ENCODE results near the gene PARP2. TPM values are rescaled to one million over a fixed set of nuclear protein-coding genes. Genes with fewer than 3 reads are reported as not detected.
"Not testable (repeated sequence)": the region's sequence is repeated elsewhere in the genome, so short reads cannot be mapped to it uniquely, and the experiment has no call there.

Gene PARP2
- polyA plus RNA-seq, 1 donor, result 30.9 TPM

- no CpG with 5 or more reads among the region's 3 CpGs for WGBS (ENCODE audit: insufficient coverage, low lambda C conversion rate)
- Histone ChIP-seq H3K27ac (ENCODE audit: low read length) (peak overlapping the region; percentile 99), H3K27me3 (ENCODE audit: control insufficient read depth, insufficient read depth, low read length) (no peaks in the 10 kb centered on the region), H3K4me1 (ENCODE audit: control insufficient read depth, insufficient read depth, low read length) (no peaks in the 10 kb centered on the region), H3K4me3 (ENCODE audit: low read length) (peak overlapping the region; percentile 83), H3K36me3 (ENCODE audit: control insufficient read depth, insufficient read depth, low read length) (peaks cover 25% of the 10 kb centered on the region), H3K9me3 (ENCODE audit: control insufficient read depth, low read depth, low read length) (peaks cover 4% of the 10 kb centered on the region)
- no peak for DNase-seq
Observed at GRCh38 chr14:20343862-20344220, 406 bp downstream of the PARP2 start.

- H3K4me1 ChIP-seq (ENCODE audit: control insufficient read depth, insufficient read depth, low read length), result no peaks in the 10 kb centered on the region
- no peak for DNase-seq
- no CpG with 5 or more reads among the region's 1 CpG for WGBS (ENCODE audit: insufficient coverage, low lambda C conversion rate)
- H3K36me3 ChIP-seq (ENCODE audit: control insufficient read depth, insufficient read depth, low read length), result peaks cover 39% of the 10 kb centered on the region
- no peak overlapping the region for H3K27ac ChIP-seq (ENCODE audit: low read length)
- no peak overlapping the region for H3K4me3 ChIP-seq (ENCODE audit: low read length)
- H3K27me3 ChIP-seq (ENCODE audit: control insufficient read depth, insufficient read depth, low read length), result no peaks in the 10 kb centered on the region
- H3K9me3 ChIP-seq (ENCODE audit: control insufficient read depth, low read depth, low read length), result peaks cover 4% of the 10 kb centered on the region
Observed at GRCh38 chr14:20345366-20345765, 1.9 kb downstream of the PARP2 start.

GRCh38 chr14:20346713-20347112 is 3.3 kb downstream of the PARP2 start:
- Histone ChIP-seq H3K4me1 (ENCODE audit: control insufficient read depth, insufficient read depth, low read length) (no peaks in the 10 kb centered on the region), H3K27me3 (ENCODE audit: control insufficient read depth, insufficient read depth, low read length) (no peaks in the 10 kb centered on the region), H3K4me3 (ENCODE audit: low read length) (no peak overlapping the region), H3K36me3 (ENCODE audit: control insufficient read depth, insufficient read depth, low read length) (peaks cover 49% of the 10 kb centered on the region), H3K27ac (ENCODE audit: low read length) (no peak overlapping the region), H3K9me3 (ENCODE audit: control insufficient read depth, low read depth, low read length) (peaks cover 4% of the 10 kb centered on the region)
- WGBS (ENCODE audit: insufficient coverage, low lambda C conversion rate), result no CpG with 5 or more reads among the region's 1 CpG
- no peak for DNase-seq

GRCh38 chr14:20347747-20348146 is 4.3 kb downstream of the PARP2 start:
- H3K4me3 ChIP-seq (ENCODE audit: low read length), result no peak overlapping the region
- DNase-seq, result no peak
- H3K4me1 ChIP-seq (ENCODE audit: control insufficient read depth, insufficient read depth, low read length), result no peaks in the 10 kb centered on the region
- H3K27ac ChIP-seq (ENCODE audit: low read length), result no peak overlapping the region
- WGBS (ENCODE audit: insufficient coverage, low lambda C conversion rate), result no CpG with 5 or more reads among the region's 3 CpGs
- peaks cover 59% of the 10 kb centered on the region for H3K36me3 ChIP-seq (ENCODE audit: control insufficient read depth, insufficient read depth, low read length)
- H3K9me3 ChIP-seq (ENCODE audit: control insufficient read depth, low read depth, low read length), result peaks cover 4% of the 10 kb centered on the region
- H3K27me3 ChIP-seq (ENCODE audit: control insufficient read depth, insufficient read depth, low read length), result no peaks in the 10 kb centered on the region

GRCh38 chr14:20350282-20350681 is 6.8 kb downstream of the PARP2 start:
- Histone ChIP-seq H3K36me3 (ENCODE audit: control insufficient read depth, insufficient read depth, low read length) (peaks cover 73% of the 10 kb centered on the region), H3K4me3 (ENCODE audit: low read length) (no peak overlapping the region), H3K27me3 (ENCODE audit: control insufficient read depth, insufficient read depth, low read length) (no peaks in the 10 kb centered on the region), H3K4me1 (ENCODE audit: control insufficient read depth, insufficient read depth, low read length) (no peaks in the 10 kb centered on the region), H3K9me3 (ENCODE audit: control insufficient read depth, low read depth, low read length) (no peaks in the 10 kb centered on the region), H3K27ac (ENCODE audit: low read length) (no peak overlapping the region)
- DNase-seq, result no peak
- 100% methylated on average over 1 of the region's 2 CpGs for whole genome bisulfite sequencing (ENCODE audit: insufficient coverage, low lambda C conversion rate)

- no peaks in the 10 kb centered on the region for H3K27me3 ChIP-seq (ENCODE audit: control insufficient read depth, insufficient read depth, low read length)
Observed at GRCh38 chr14:20350860-20351259, 7.4 kb downstream of the PARP2 start.

GRCh38 chr14:20356422-20356821 is 13.0 kb downstream of the PARP2 start:
- DNase-seq, result no peak
- Histone ChIP-seq H3K4me3 (ENCODE audit: low read length) (no peak overlapping the region), H3K9me3 (ENCODE audit: control insufficient read depth, low read depth, low read length) (no peaks in the 10 kb centered on the region), H3K36me3 (ENCODE audit: control insufficient read depth, insufficient read depth, low read length) (peaks cover 64% of the 10 kb centered on the region), H3K27ac (ENCODE audit: low read length) (no peak overlapping the region), H3K4me1 (ENCODE audit: control insufficient read depth, insufficient read depth, low read length) (no peaks in the 10 kb centered on the region), H3K27me3 (ENCODE audit: control insufficient read depth, insufficient read depth, low read length) (no peaks in the 10 kb centered on the region)
- WGBS (ENCODE audit: insufficient coverage, low lambda C conversion rate), result no CpG with 5 or more reads among the region's 3 CpGs

More at GRCh38 chr14:20350860-20351259, 7.4 kb downstream of the PARP2 start:
- DNase-seq, result no peak
- no peak overlapping the region for H3K4me3 ChIP-seq (ENCODE audit: low read length)
- no peaks in the 10 kb centered on the region for H3K4me1 ChIP-seq (ENCODE audit: control insufficient read depth, insufficient read depth, low read length)
- H3K27ac ChIP-seq (ENCODE audit: low read length), result no peak overlapping the region
- no peaks in the 10 kb centered on the region for H3K9me3 ChIP-seq (ENCODE audit: control insufficient read depth, low read depth, low read length)
- H3K36me3 ChIP-seq (ENCODE audit: control insufficient read depth, insufficient read depth, low read length), result peaks cover 71% of the 10 kb centered on the region

GRCh38 chr14:20358474-20358873 is 15.0 kb downstream of the PARP2 start:
- not testable (repeated sequence) for H3K4me1 ChIP-seq (ENCODE audit: control insufficient read depth, insufficient read depth, low read length); H3K27me3 ChIP-seq (ENCODE audit: control insufficient read depth, insufficient read depth, low read length); H3K9me3 ChIP-seq (ENCODE audit: control insufficient read depth, low read depth, low read length); DNase-seq; H3K27ac ChIP-seq (ENCODE audit: low read length); H3K4me3 ChIP-seq (ENCODE audit: low read length)
- WGBS (ENCODE audit: insufficient coverage, low lambda C conversion rate), result no CpG with 5 or more reads among the region's 3 CpGs
- H3K36me3 ChIP-seq (ENCODE audit: control insufficient read depth, insufficient read depth, low read length), result peaks cover 55% of the 10 kb centered on the region

GRCh38 chr14:20365928-20366327 is 22.5 kb downstream of the PARP2 start:
- Histone ChIP-seq H3K27me3 (ENCODE audit: control insufficient read depth, insufficient read depth, low read length) (no peaks in the 10 kb centered on the region), H3K9me3 (ENCODE audit: control insufficient read depth, low read depth, low read length) (no peaks in the 10 kb centered on the region), H3K4me3 (ENCODE audit: low read length) (no peak overlapping the region), H3K4me1 (ENCODE audit: control insufficient read depth, insufficient read depth, low read length) (no peaks in the 10 kb centered on the region), H3K36me3 (ENCODE audit: control insufficient read depth, insufficient read depth, low read length) (peaks cover 58% of the 10 kb centered on the region), H3K27ac (ENCODE audit: low read length) (no peak overlapping the region)
- no peak for DNase-seq

GRCh38 chr14:20372796-20373195 is 29.4 kb downstream of the PARP2 start:
- H3K4me3 ChIP-seq (ENCODE audit: low read length), result no peak overlapping the region
- DNase-seq, result no peak
- no peak overlapping the region for H3K27ac ChIP-seq (ENCODE audit: low read length)
- H3K9me3 ChIP-seq (ENCODE audit: control insufficient read depth, low read depth, low read length), result no peaks in the 10 kb centered on the region
- no peaks in the 10 kb centered on the region for H3K27me3 ChIP-seq (ENCODE audit: control insufficient read depth, insufficient read depth, low read length)
- peaks cover 22% of the 10 kb centered on the region for H3K4me1 ChIP-seq (ENCODE audit: control insufficient read depth, insufficient read depth, low read length)
- H3K36me3 ChIP-seq (ENCODE audit: control insufficient read depth, insufficient read depth, low read length), result peaks cover 78% of the 10 kb centered on the region
- WGBS (ENCODE audit: insufficient coverage, low lambda C conversion rate), result 100% methylated on average over 1 of the region's 5 CpGs

- DNase-seq, result peak in 1 of 2 donors; percentile 72
- Histone ChIP-seq H3K27me3 (ENCODE audit: control insufficient read depth, insufficient read depth, low read length) (no peaks in the 10 kb centered on the region), H3K9me3 (ENCODE audit: control insufficient read depth, low read depth, low read length) (no peaks in the 10 kb centered on the region), H3K4me1 (ENCODE audit: control insufficient read depth, insufficient read depth, low read length) (peaks cover 28% of the 10 kb centered on the region), H3K27ac (ENCODE audit: low read length) (peak overlapping the region; percentile 98), H3K36me3 (ENCODE audit: control insufficient read depth, insufficient read depth, low read length) (peaks cover 82% of the 10 kb centered on the region), H3K4me3 (ENCODE audit: low read length) (no peak overlapping the region)
- whole genome bisulfite sequencing (ENCODE audit: insufficient coverage, low lambda C conversion rate), result 27% methylated on average over 2 of the region's 3 CpGs
Observed at GRCh38 chr14:20375471-20375870, 32.0 kb downstream of the PARP2 start.

Measured in large intestine (tissue), 3 donors.